AG10803 (cell line): ENCODE results near the gene MLF1.
A peak's percentile ranks its signal among the peaks of the same experiment; 100 is the strongest.
"Not testable (repeated sequence)": the region's sequence is repeated elsewhere in the genome, so short reads cannot be mapped to it uniquely, and the experiment has no call there.

Source experiments
- DNase-seq: peaks from one replicate; pipeline ENCODE4 v3.0.0; 2010; ENCODE audit warnings: low read depth
- H3K4me3 ChIP-seq: 2 replicates; pipeline ENCODE4 v1.5.1; 2011; ENCODE audit warnings: mild to moderate bottlenecking, low read length, control low read depth
- CTCF ChIP-seq: conservative IDR thresholded peaks from 2 replicates; pipeline ENCODE4 v1.5.1; 2011; ENCODE audit warnings: mild to moderate bottlenecking, low read length, control low read depth, inconsistent platforms

MLF1 gene

DNA sequence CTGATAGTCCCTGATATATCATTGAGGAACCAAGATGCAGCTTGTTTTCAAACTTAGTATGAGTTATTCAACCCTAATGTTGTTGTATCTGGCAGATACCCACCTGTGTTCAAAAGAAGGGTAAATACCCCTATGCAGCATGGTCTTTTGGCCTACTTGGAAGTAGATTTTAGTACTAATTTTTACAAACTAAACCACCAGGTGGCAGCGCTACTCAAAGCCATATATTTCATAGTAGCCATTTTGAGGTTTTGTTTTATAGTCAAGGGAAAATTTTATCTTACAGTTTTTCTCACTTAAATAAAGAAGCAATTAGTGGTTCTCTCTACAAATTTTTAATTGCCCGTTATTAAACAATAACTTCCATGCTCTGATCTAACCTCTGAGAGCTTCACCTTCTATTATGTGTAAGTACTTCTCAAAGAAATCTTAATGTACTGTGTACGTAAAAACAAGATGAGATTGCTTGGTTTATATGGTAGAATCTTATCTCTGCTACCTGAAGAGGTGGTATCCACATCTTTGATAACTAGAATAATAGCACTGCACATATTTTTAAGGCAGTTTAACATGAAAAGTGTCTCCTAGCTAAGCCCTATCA, 31.5 kb upstream of the MLF1 start:
- H3K4me3 ChIP-seq, result no peak overlapping the region
- peak; percentile 52 for DNase-seq
- peak; percentile 62 for TF ChIP-seq CTCF

- H3K4me3 ChIP-seq, result no peak overlapping the region
- DNase-seq, result no peak
- TF ChIP-seq CTCF, result no peak
These were observed 30.9 kb upstream of the MLF1 start for GRCh38 chr3:158540066-158540465.

GRCh38 chr3:158548691-158549090, 22.3 kb upstream of the MLF1 start:
- TF ChIP-seq CTCF, result no peak
- H3K4me3 ChIP-seq, result no peak overlapping the region
- no peak for DNase-seq

- DNase-seq, H3K4me3 ChIP-seq: not testable (repeated sequence)
These were observed 21.1 kb upstream of the MLF1 start for GRCh38 chr3:158549938-158550337.

GRCh38 chr3:158552124-158552523, 18.9 kb upstream of the MLF1 start:
- no peak overlapping the region for H3K4me3 ChIP-seq
- no peak for TF ChIP-seq CTCF
- no peak for DNase-seq

DNA sequence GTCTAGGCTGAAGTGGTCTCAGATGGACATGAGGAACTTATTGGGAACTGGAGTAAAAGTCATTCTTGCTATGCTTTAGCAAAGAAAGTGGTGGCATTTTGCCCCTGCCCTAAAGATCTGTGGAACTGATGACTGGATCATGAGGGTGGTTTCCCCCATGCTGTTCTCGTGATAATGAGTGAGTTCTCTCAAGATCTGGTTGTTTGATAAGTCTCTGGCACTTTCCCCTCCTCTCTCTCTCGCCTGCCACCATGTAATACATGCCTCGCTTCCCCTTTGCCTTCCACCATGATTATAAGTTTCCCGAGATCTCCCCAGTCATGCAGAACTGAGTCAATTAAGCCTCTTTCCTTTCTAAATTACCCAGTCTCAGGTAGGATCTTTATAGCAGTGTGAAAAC, 11.5 kb upstream of the MLF1 start:
- no peak for DNase-seq
- no peak overlapping the region for H3K4me3 ChIP-seq
- TF ChIP-seq CTCF, result no peak

GRCh38 chr3:158560979-158561378, 10.0 kb upstream of the MLF1 start:
- no peak for DNase-seq
- no peak overlapping the region for H3K4me3 ChIP-seq
- no peak for TF ChIP-seq CTCF

GRCh38 chr3:158562674-158563073, 8.3 kb upstream of the MLF1 start:
- no peak for TF ChIP-seq CTCF
- DNase-seq, result no peak
- no peak overlapping the region for H3K4me3 ChIP-seq
